Urinary bladder (tissue), 4 donors: ENCODE results near the gene SLC16A9. TPM values are rescaled to one million over a fixed set of nuclear protein-coding genes. Genes with fewer than 3 reads are reported as not detected.
"Not testable (repeated sequence)": the region's sequence is repeated elsewhere in the genome, so short reads cannot be mapped to it uniquely, and the experiment has no call there.

Experiments
- DNase-seq: peaks from one replicate; pipeline ENCODE4 v3.0.0-alpha.2; 2015; ENCODE audit errors: extremely low spot score
- H3K27ac ChIP-seq: one replicate; pipeline ENCODE4 v1.5.1; 2013; ENCODE audit warnings: low read depth, mild to moderate bottlenecking, moderate library complexity
- H3K36me3 ChIP-seq: one replicate; pipeline ENCODE4 v1.6.1; 2013; ENCODE audit warnings: mild to moderate bottlenecking, moderate library complexity; ENCODE audit not compliant: insufficient read depth
- H3K4me1 ChIP-seq: one replicate; pipeline ENCODE4 v1.6.1; 2013; ENCODE audit warnings: mild to moderate bottlenecking, moderate library complexity; ENCODE audit not compliant: insufficient read depth
- H3K4me3 ChIP-seq: one replicate; pipeline ENCODE4 v1.5.1; 2013; ENCODE audit warnings: low read depth, low read length
- WGBS: extraction: QIAGEN DNeasy Blood & Tissue Kit; methylation state at CpG from one replicate; pipeline ENCODE4 v1.1.7; 2013; 5-methylcytosine and 5-hydroxymethylcytosine counted together
- polyA plus RNA-seq: library from polyadenylated mRNA; stranded (reverse); fragments of 200-250 nt; gene quantifications from one replicate; pipeline ENCODE4 v1.2.3, GENCODE V29; 2013
- total RNA-seq: library from RNA; depleted of rRNA; stranded (reverse); fragments of >200 nt; gene quantifications from one replicate; pipeline ENCODE4 v1.2.3, GENCODE V29; 2014
- donor health status: healthy with polysubstance abuse.
- donor health status: healthy.

SLC16A9 gene
- total and polyA plus RNA-seq, 2 donors: 1.2 to 9.2 TPM

DNA sequence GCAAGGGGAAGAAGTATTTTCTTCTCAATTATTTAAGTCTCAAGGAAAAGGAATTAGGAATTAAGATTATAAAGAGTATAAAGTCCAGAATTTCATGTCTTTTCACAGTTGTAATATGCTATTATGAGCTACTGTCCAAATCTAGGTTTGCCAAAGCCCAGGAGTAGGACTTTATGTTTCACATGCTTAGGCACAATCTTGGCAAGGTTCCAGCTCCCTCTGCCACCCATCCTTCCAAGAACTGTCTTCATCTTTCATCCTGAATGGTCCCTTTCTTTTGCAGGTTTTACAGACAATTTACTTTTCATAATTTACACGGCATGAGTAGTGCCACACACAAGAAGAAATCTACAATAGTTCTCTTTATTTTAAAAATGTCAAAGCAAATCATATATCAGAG, 29.5 kb downstream of the SLC16A9 start:
- 97% methylated on average over 1 of the region's 1 CpG for WGBS
- no peaks in the 10 kb centered on the region for H3K36me3 ChIP-seq
- DNase-seq: no peak
- no peak overlapping the region for H3K4me3 ChIP-seq
- H3K4me1 ChIP-seq: no peaks in the 10 kb centered on the region
- H3K27ac ChIP-seq: no peak overlapping the region

DNA sequence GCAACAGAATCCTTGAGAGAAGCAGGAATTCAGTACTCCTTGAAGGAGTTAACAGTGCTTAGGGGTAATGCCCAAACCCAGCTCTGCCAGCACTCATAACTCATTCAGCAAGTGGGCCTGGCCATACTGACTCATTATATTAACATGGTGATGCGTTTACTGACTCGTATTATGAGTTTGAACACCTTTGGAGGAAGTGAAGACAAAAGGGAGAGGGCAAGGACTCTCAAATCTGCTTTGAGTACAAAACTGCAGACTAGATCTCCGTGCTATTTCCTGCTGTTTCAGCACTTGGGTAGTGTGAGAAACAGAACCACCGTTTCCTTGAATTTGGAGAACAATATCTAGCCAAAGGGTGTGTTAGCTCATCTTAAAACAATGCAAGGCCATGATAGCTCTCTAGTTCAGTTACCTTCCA, 30.8 kb downstream of the SLC16A9 start:
- Histone ChIP-seq H3K27ac (no peak overlapping the region), H3K4me1 (no peaks in the 10 kb centered on the region), H3K36me3 (no peaks in the 10 kb centered on the region), H3K4me3 (no peak overlapping the region)
- DNase-seq: no peak
- 51% methylated on average over 4 of the region's 4 CpGs for WGBS

DNA sequence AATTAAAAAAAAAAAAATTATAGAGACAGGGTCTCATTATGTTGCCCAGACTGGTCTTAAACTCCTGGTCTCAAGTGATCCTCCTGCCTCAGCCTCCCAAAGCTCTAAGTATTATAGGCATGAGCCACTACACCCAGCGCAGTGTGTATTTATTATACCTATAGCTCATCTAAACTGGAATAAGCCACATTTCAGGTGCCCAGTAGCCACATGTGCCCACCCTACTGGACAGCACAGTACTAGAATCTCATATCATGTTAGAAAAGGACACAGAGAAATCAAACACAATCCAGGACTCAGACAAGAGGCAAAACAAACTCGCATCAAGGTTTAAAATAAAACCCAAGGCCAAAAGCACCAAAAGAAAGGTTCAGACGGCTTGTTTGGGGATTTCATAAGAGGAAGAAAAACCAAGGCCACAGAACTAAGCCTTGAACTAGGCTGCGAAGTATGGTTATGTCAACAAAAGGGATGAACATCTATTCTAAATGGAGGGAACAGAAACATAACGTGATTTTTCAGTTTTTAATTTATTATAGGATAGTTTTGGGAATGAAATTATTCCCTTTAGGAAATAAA, 32.3 kb downstream of the SLC16A9 start:
- H3K4me1 ChIP-seq: no peaks in the 10 kb centered on the region
- no peak overlapping the region for H3K4me3 ChIP-seq
- no peaks in the 10 kb centered on the region for H3K36me3 ChIP-seq
- 88% methylated on average over 5 of the region's 5 CpGs for WGBS
- no peak overlapping the region for H3K27ac ChIP-seq
- DNase-seq: no peak

DNA sequence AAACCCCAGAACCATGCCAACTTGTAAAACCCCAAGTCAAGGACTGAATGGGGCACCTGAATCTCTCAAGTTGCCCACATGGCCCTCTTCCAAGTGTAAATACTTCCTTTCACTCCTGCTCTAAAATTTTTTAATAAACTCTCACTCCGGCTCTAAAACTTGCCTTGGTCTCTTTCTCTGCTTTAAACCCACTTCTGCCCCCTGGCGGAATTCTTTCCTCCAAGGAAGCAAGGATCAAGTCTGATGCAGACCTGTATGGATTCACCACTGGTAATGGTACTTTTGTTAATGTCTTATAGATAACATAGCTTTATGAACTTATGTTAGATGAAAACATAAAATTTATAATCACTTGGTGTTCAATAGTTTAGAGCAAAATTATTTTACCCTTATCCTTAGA, 33.8 kb downstream of the SLC16A9 start:
- H3K27ac ChIP-seq: no peak overlapping the region
- H3K36me3 ChIP-seq: no peaks in the 10 kb centered on the region
- no peak for DNase-seq
- 90% methylated on average over 2 of the region's 2 CpGs for WGBS
- no peak overlapping the region for H3K4me3 ChIP-seq
- no peaks in the 10 kb centered on the region for H3K4me1 ChIP-seq

DNA sequence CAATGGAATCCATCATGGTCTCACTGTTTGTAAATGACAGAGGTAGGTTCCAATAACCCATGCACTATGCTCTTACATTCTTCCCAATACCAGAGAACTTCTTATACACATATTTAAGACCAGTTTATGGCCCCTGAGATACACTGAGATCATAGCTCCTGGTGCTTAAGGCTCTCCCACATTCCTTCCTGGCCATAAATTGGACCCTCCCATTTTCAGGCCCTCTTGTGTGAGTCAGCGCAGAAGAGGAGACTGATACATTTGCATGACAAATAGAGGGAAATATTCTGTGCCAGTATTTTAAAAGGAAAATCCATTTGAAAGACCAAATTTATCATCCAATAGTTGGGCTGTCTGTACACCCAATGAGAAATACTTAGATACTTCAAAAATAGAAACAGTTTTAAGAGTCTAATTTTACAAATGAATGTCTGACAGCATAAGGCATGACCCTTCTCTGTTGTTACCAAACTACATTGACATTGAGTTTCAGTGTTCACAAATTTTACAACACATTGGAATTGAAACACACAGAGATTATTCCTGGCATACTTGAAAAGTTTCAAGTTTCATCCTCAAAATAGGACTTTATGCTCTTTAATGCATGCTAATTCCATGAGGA, 35.3 kb downstream of the SLC16A9 start:
- Histone ChIP-seq H3K4me1 (no peaks in the 10 kb centered on the region), H3K27ac (no peak overlapping the region), H3K36me3 (no peaks in the 10 kb centered on the region), H3K4me3 (no peak overlapping the region)
- WGBS: 88% methylated on average over 1 of the region's 1 CpG
- no peak for DNase-seq

DNA sequence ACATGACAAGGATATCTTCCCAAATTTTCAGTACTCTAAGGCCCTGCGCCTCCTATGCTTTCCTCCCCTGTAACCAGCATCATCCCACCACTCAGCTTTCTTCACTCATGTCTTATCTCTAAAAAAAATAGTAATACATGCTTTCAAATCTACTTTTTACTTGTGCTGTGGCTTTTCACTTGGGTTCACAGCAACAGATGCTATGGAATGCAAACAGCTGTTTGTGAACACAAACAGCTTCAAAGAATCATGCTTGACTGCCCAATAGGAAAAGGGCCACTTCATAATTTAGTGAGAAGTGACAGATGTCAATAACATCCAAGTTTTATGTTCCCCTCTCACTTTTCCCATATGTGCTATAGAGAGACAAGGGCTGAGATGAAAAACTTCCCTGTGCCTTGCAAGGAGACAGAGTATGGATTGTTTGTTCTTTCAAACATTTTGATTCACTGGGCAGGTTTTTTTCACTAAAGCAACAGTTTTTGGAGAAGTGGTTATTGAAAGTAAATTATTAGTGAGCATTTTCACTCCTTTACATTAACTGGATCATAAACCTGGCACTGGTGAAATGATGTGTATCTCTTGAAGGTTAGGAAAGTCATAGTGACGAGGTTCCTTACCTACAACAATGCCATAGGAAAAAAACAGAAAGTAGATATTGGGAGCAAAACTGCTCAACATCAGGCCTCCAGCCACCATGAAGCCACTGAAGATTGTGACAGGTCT, 37.3 kb downstream of the SLC16A9 start:
- Histone ChIP-seq H3K4me3 (no peak overlapping the region), H3K27ac (no peak overlapping the region), H3K4me1 (no peaks in the 10 kb centered on the region), H3K36me3 (no peaks in the 10 kb centered on the region)
- no peak for DNase-seq
- 97% methylated on average over 2 of the region's 2 CpGs for WGBS

DNA sequence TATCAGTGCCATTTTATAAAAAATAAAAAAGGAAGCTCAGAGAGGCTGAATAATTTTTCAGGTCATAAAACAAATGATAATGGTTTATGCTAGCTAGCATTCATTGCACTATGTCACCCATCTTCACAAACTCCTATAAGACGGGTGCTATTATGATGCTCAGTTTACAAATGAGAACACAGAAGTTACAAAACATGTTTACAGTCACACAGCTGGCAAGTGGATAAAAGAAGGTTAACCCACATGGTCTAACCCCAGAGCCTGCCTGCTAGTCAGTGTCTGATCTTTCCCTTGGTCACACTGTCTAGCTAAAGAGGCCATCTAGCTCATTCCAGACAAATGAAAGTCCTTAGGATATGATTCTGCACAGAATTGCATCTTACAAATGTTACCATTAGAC, 39.4 kb downstream of the SLC16A9 start:
- no peaks in the 10 kb centered on the region for H3K36me3 ChIP-seq
- no peak for DNase-seq

DNA sequence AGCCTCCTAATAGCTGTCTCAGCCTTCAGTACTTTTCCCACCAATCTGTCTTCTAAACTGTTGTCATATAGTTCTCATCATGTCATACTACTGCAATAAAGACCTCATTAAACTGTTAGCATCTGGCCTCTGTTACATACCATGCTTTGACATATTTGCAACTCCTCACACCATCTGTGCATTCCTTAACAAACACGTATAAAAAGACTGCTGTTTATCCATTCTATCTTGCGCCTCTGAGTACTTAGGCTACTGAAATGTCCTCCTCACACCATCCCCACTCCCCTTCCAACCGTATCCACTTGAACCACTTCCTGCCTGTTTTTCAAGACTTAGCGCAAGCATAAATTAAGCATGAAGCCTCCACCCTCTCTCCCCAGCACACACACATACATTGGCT, 41.6 kb downstream of the SLC16A9 start:
- no peak for DNase-seq
- Histone ChIP-seq H3K27ac (no peak overlapping the region), H3K4me3 (no peak overlapping the region), H3K4me1 (no peaks in the 10 kb centered on the region), H3K36me3 (no peaks in the 10 kb centered on the region)
- WGBS: 58% methylated on average over 4 of the region's 4 CpGs

More for the DNA sequence above, 39.4 kb downstream of the SLC16A9 start:
- 79% methylated on average over 1 of the region's 1 CpG for WGBS
- Histone ChIP-seq H3K4me3 (no peak overlapping the region), H3K4me1 (no peaks in the 10 kb centered on the region), H3K27ac (no peak overlapping the region)

DNA sequence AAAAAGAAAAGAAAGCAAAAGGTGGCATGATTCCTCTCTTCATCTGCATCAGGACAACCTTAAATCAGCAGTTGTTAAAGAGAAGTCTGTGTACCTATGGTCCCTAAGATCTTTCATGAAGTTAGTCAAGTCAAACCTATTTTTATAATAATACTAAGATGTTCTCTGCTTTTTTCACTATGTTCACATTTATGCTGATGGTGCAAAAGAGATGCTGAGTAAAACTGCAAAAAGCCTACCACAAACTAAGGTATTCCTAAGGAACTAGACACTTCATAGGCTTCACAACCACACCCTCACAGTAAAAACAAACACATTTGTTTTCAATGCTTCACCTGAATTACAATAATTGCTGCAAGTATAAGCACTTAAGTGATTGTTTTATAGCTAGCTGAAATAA, 43.3 kb downstream of the SLC16A9 start:
- no peak for DNase-seq
- H3K27ac ChIP-seq: no peak overlapping the region
- no peak overlapping the region for H3K4me3 ChIP-seq
- H3K36me3 ChIP-seq: no peaks in the 10 kb centered on the region
- H3K4me1 ChIP-seq: no peaks in the 10 kb centered on the region

DNA sequence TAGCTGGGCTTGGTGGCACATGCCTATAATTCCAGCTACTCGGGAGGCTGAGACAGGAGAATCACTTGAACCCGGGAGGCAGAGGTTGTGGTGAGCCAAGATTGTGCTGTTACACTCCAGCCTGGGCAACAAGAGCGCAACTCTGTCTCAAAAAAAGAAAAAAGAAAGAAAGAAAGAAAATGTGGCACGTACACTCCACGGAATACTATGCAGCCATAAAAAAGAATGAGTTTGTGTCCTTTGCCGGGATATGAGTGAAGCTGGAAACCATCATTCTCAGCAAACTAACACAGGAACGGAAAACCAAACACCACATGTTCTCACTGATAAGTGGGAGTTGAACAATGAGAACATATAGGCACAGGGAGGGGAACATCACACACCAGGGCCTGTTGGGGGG, 46.4 kb downstream of the SLC16A9 start:
- not testable (repeated sequence) for H3K4me3 ChIP-seq, DNase-seq, H3K36me3 ChIP-seq, H3K27ac ChIP-seq, H3K4me1 ChIP-seq
- WGBS: 96% methylated on average over 7 of the region's 7 CpGs

DNA sequence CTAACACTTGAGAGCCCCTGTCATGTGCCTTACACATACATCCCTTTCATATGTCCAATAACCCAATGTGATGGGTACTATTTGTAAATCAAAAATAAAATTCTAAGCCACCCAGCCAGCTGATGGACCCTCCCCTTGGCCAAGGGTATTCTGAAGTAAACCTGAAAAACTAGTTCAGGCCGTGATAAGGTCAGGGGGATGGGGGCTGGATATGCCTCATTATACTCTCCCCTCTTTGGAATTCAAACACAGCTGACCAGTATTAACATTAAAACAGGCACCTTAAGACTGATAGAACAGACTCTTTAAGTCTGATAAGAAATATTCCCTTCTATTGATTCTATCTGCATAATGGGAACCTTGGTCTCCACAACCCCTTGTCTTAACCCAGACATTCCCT, 51.9 kb downstream of the SLC16A9 start:
- 90% methylated on average over 1 of the region's 1 CpG for WGBS
- Histone ChIP-seq H3K27ac (no peak overlapping the region), H3K36me3 (no peaks in the 10 kb centered on the region), H3K4me3 (no peak overlapping the region), H3K4me1 (no peaks in the 10 kb centered on the region)
- no peak for DNase-seq

DNA sequence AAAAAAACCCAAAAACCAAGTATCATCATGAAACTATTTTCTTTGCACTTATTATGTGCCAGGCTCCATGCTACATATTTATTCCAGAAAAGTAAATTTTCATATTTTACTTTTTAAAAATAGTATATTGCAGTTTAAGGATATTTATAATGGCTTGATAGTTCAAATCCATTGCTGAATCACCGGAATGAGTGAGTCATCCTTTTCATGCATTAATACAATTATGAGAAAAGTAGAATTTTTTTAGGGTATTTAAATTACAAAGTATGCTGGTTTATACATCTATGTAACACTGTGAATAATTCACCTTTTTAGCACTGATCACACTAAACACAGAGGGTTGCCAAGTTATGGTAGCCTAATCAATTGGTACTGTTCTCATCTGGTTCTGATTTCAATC, 54.3 kb downstream of the SLC16A9 start:
- Histone ChIP-seq H3K27ac (no peak overlapping the region), H3K4me3 (no peak overlapping the region), H3K4me1 (no peaks in the 10 kb centered on the region), H3K36me3 (no peaks in the 10 kb centered on the region)
- 91% methylated on average over 1 of the region's 1 CpG for WGBS
- DNase-seq: no peak

DNA sequence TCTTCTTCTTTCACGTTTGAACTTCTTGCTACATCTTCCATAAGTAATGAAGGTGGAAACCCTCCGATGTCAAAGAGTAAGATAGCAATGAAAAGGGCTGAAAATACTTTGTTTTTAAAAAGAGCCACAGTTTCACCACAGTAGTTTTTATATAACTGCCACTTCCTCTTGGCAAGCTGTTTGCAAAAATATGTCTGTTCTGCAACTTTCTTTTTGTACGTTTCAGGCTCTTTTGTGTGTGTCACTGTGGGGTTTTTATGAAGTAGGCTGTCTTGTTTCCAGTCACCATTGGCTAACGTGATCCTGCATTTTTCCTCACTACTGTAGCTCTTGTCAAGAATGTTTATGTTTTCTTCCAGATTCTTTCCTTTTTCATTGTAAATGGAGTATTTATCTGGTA, 55.6 kb downstream of the SLC16A9 start:
- no peaks in the 10 kb centered on the region for H3K4me1 ChIP-seq
- WGBS: 57% methylated on average over 4 of the region's 4 CpGs
- H3K4me3 ChIP-seq: no peak overlapping the region
- H3K36me3 ChIP-seq: no peaks in the 10 kb centered on the region
- H3K27ac ChIP-seq: no peak overlapping the region
- DNase-seq: no peak

DNA sequence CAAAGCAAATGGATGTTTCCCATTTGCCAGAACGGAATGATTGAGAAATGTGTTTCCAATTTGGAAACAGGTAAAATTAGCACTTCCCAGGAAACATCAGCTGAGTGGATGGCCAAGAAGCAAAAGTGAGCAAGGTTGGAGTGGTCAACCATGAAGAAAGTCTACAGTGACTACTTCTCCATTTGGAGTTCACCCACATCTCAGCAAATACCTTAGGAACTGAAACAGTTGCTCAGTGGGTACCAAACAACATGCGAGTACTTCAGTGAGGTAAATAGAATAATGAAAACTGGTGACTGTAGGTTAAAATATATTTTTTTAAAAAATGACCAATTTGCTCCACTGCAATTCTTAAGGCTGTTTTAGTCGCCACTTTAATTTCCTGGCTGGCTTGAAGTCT, 57.7 kb downstream of the SLC16A9 start:
- no peak for DNase-seq
- Histone ChIP-seq H3K4me3 (no peak overlapping the region), H3K36me3 (no peaks in the 10 kb centered on the region), H3K27ac (no peak overlapping the region), H3K4me1 (no peaks in the 10 kb centered on the region)
- WGBS: 87% methylated on average over 3 of the region's 3 CpGs
